PC-9 (cell line): ENCODE results near the gene PCARE. TPM values are rescaled to one million over a fixed set of nuclear protein-coding genes. Genes with fewer than 3 reads are reported as not detected.
A peak's percentile ranks its signal among the peaks of the same experiment; 100 is the strongest.

Source experiments
- BruUV-seq: library from RNA; stranded (reverse); fragments of 400-500 nt; replicated peaks from 2 replicates; lab custom pipeline; 2021; lab: Mats Ljungman, UMichigan
- CTCF ChIA-PET: fragments of 300-600 bp; sonication (Branson Sonifier 250); formaldehyde crosslinking; loops from one replicate; lab custom pipeline; 2022; ENCODE audit warnings: antibody characterized with exemption; lab: Charles Lee
- POLR2A ChIA-PET: fragments of 300-600 bp; sonication (Branson Sonifier 250); formaldehyde crosslinking; loops from one replicate; lab custom pipeline; 2022; ENCODE audit warnings: antibody characterized with exemption; ENCODE audit not compliant: unreplicated experiment; lab: Charles Lee
- DNase-seq, 2 experiments: peaks; one replicate each; pipeline versions ENCODE4 v3.0.0 to v3.0.0-alpha.2; 2015 to 2022; ENCODE audit warnings: mixed read lengths in 1 of 2
- H2AFZ ChIP-seq: fragments of 200-600 bp; sonication (generic); 2 replicates; pipeline ENCODE4 v1.8.1; 2017; ENCODE audit warnings: antibody characterized with exemption
- H3F3A ChIP-seq: fragments of 200-600 bp; sonication (generic); 2 replicates; pipeline ENCODE4 v1.8.1; 2017; ENCODE audit warnings: antibody characterized with exemption, mild to moderate bottlenecking, low read depth; ENCODE audit not compliant: insufficient read depth
- H3K27ac ChIP-seq: fragments of 200-600 bp; sonication (generic); 2 replicates; pipeline ENCODE4 v1.6.1; 2016; ENCODE audit warnings: mixed run types
- H3K27me3 ChIP-seq: fragments of 200-600 bp; sonication (generic); 2 replicates; pipeline ENCODE4 v1.6.1; 2016; ENCODE audit warnings: low read depth, mixed run types; ENCODE audit not compliant: insufficient read depth
- H3K36me3 ChIP-seq: fragments of 200-600 bp; sonication (generic); 2 replicates; pipeline ENCODE4 v1.6.1; 2016; ENCODE audit warnings: low read depth, mixed run types
- H3K4me1 ChIP-seq: fragments of 200-600 bp; sonication (generic); replicated peaks from 2 replicates; pipeline ENCODE4 v1.6.1; 2016; ENCODE audit warnings: mixed run types; ENCODE audit not compliant: insufficient read depth
- H3K4me2 ChIP-seq: fragments of 200-600 bp; sonication (generic); 2 replicates; pipeline ENCODE4 v1.6.1; 2017; ENCODE audit warnings: mixed run types
- H3K4me3 ChIP-seq: fragments of 200-600 bp; sonication (generic); 2 replicates; pipeline ENCODE4 v1.6.1; 2016; ENCODE audit warnings: mixed run types
- H3K79me2 ChIP-seq: fragments of 200-600 bp; sonication (generic); 2 replicates; pipeline ENCODE4 v1.6.1; 2017; ENCODE audit warnings: low read depth, mixed run types
- H3K9me2 ChIP-seq: fragments of 200-600 bp; sonication (generic); 2 replicates; pipeline ENCODE4 v1.8.1; 2017; ENCODE audit warnings: mild to moderate bottlenecking; ENCODE audit not compliant: insufficient read depth
- H3K9me3 ChIP-seq: fragments of 200-600 bp; sonication (generic); 2 replicates; pipeline ENCODE4 v1.8.1; 2016; ENCODE audit warnings: low read depth; ENCODE audit not compliant: insufficient read depth
- H4K20me1 ChIP-seq: fragments of 200-600 bp; sonication (generic); 2 replicates; pipeline ENCODE4 v1.8.1; 2017; ENCODE audit not compliant: insufficient read depth
- CTCF ChIP-seq: fragments of 200-600 bp; sonication (generic); conservative IDR thresholded peaks from 2 replicates; pipeline ENCODE4 v1.6.1; 2017; ENCODE audit warnings: mixed run types, antibody characterized with exemption, mild to moderate bottlenecking, moderate library complexity
- EZH2 ChIP-seq: fragments of 200-600 bp; sonication (generic); IDR thresholded peaks from 2 replicates; pipeline ENCODE4 v1.8.0; 2017; ENCODE audit warnings: antibody characterized with exemption, low read depth
- intact Hi-C: fragments of 100-400 bp; cut with micrococcal nuclease; formaldehyde crosslinking; loops from one replicate; pipeline ENCODE4 v1.10.0; 2022; ENCODE audit not compliant: unreplicated experiment
- total RNA-seq: library from RNA; stranded (reverse); gene quantifications from 2 replicates; pipeline ENCODE4 v1.2.3, GENCODE V29; 2021

The PCARE gene
- total RNA-seq, 1 experiment from 2014 or later = not detected

GRCh38 chr2:29106980-29107388 is 32.7 kb upstream of the PCARE start:
- no peaks in the 10 kb centered on the region for H3K27me3 ChIP-seq
- peaks cover 54% of the 10 kb centered on the region for H3K4me1 ChIP-seq
- H3F3A ChIP-seq = peaks cover 32% of the 10 kb centered on the region
- H3K27ac ChIP-seq = peak overlapping the region; percentile 97
- intact Hi-C loops = no loop called here
- no peaks in the 10 kb centered on the region for H3K79me2 ChIP-seq
- TF ChIP-seq EZH2 = no peak
- BruUV-seq = no TSS peak
- H2AFZ ChIP-seq = no peak overlapping the region; the same call in 1 of the 2 replicates
- POLR2A ChIA-PET = interaction anchor here (0.6 to 0.9 kb wide), 6 partner anchors 12 to 771 kb away, joined by 3 to 9 read pairs (median 4); no protein-coding TSS in a partner anchor
- no peak overlapping the region for H3K4me3 ChIP-seq
- CTCF ChIA-PET = interaction anchor here (0.7 to 0.8 kb wide), 2 partner anchors 10 to 1444 kb away, joined by 3 read pairs; partner anchors contain the start of gene SUPT7L
- H3K9me3 ChIP-seq = no peaks in the 10 kb centered on the region
- no peaks in the 10 kb centered on the region for H3K36me3 ChIP-seq
- DNase-seq = peak; percentile 52 to 83
- H3K4me2 ChIP-seq = peak overlapping the region; percentile 44
- no peaks in the 10 kb centered on the region for H4K20me1 ChIP-seq
- no peaks in the 10 kb centered on the region; the same call in 1 of the 2 replicates for H3K9me2 ChIP-seq

- Histone ChIP-seq H3K27ac (peak overlapping the region; percentile 97), H3K9me3 (no peaks in the 10 kb centered on the region), H3F3A (peaks cover 32% of the 10 kb centered on the region), H3K27me3 (no peaks in the 10 kb centered on the region), H3K79me2 (no peaks in the 10 kb centered on the region), H3K4me1 (peaks cover 51% of the 10 kb centered on the region), H2AFZ (no peak overlapping the region), H3K36me3 (no peaks in the 10 kb centered on the region), H3K4me3 (no peak overlapping the region), H4K20me1 (no peaks in the 10 kb centered on the region), H3K4me2 (peak overlapping the region; percentile 44), H3K9me2 (no peaks in the 10 kb centered on the region; the same call in 1 of the 2 replicates)
- ChIA-PET CTCF (interaction anchor here (0.7 to 0.8 kb wide), 2 partner anchors 10 to 1443 kb away, joined by 3 read pairs; partner anchors contain the start of gene SUPT7L), POLR2A (interaction anchor here (0.5 to 0.9 kb wide), 4 partner anchors 13 to 770 kb away, joined by 3 to 5 read pairs (median 3); no protein-coding TSS in a partner anchor)
- BruUV-seq = no TSS peak
- intact Hi-C loops = no loop called here
- no peak for TF ChIP-seq EZH2
- no peak for TF ChIP-seq CTCF
- DNase-seq = no peak
Observed at GRCh38 chr2:29106256-29106655, 31.9 kb upstream of the PCARE start.

- no peak for DNase-seq
- H3K27me3 ChIP-seq = no peaks in the 10 kb centered on the region
Observed at GRCh38 chr2:29105375-29105774, 31.1 kb upstream of the PCARE start.

More at GRCh38 chr2:29105375-29105774, 31.1 kb upstream of the PCARE start:
- BruUV-seq = no TSS peak
- intact Hi-C loops = no loop called here
- Histone ChIP-seq H3K9me3 (no peaks in the 10 kb centered on the region), H3K4me3 (no peak overlapping the region), H3K27ac (peak overlapping the region; percentile 97; the same call in 1 of the 2 replicates), H3K4me2 (no peak overlapping the region), H3K79me2 (no peaks in the 10 kb centered on the region), H4K20me1 (no peaks in the 10 kb centered on the region), H2AFZ (0 out of 2 replicates have a peak overlapping the region, but pooled peaks have one; percentile 1), H3F3A (peaks cover 28% of the 10 kb centered on the region), H3K36me3 (no peaks in the 10 kb centered on the region), H3K9me2 (no peaks in the 10 kb centered on the region; the same call in 1 of the 2 replicates), H3K4me1 (peaks cover 42% of the 10 kb centered on the region)
- ChIA-PET CTCF (no interaction called here), POLR2A (interaction anchor here (0.6 kb wide), 1 partner anchor 235 kb away, joined by 3 read pairs; the partner anchor contains the start of gene TRMT61B)
- TF ChIP-seq EZH2 (no peak), CTCF (no peak)
